Lower leg skin (tissue), 3 donors: ENCODE data around the gene CUL1.

Source experiments
- CTCF ChIP-seq, 3 donors: fragments of 450-650 bp; IDR thresholded peaks; one replicate each; pipeline ENCODE4 v1.5.1; 2016; ENCODE audit warnings: antibody characterized with exemption in 3 of 3, mild to moderate bottlenecking in 3 of 3, moderate library complexity in 2 of 3
- POLR2A ChIP-seq, 2 donors: fragments of 450-650 bp; IDR thresholded peaks; one replicate each; pipeline ENCODE4 v1.6.1; 2016 to 2017; ENCODE audit warnings: antibody characterized with exemption in 2 of 2, mild to moderate bottlenecking in 1 of 2, moderate library complexity in 1 of 2

- TF ChIP-seq CTCF (IDR thresholded peaks at IDR 0.05) (no peak), POLR2A (IDR thresholded peaks at IDR 0.05) (no peak)
Measured at GRCh38 chr7:148661471-148661870, 37.2 kb upstream of the CUL1 start.
